NCI-H1105 (cell line): ENCODE measurements around the gene MAST4.

Source experiments
- DNase-seq: peaks from one replicate; lab custom pipeline; 2025; lab: John Stamatoyannopoulos, UW

Gene MAST4

GRCh38 chr5:67190410-67190809, 594.2 kb downstream of the MAST4 start:
- no peak for DNase-seq

DNA sequence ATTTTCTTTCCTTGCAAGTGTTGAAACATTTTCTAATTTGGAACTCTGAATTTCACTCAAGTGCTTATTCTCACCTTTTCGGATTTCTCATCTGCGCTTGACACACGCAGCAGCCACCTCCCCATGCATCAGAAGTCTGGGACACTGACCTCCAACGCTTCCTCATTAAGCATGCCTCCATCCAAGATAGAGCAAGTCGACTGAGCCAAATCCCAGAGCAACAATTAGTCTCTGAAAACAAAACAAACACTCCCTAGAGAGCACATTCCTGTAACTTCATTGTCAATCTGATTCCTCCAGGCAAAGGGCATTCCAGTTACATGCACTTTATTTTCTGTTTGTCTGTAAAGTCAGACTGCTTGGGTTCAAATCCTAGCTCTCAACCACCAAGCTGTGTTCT, 594.7 kb downstream of the MAST4 start:
- no peak for DNase-seq

DNA sequence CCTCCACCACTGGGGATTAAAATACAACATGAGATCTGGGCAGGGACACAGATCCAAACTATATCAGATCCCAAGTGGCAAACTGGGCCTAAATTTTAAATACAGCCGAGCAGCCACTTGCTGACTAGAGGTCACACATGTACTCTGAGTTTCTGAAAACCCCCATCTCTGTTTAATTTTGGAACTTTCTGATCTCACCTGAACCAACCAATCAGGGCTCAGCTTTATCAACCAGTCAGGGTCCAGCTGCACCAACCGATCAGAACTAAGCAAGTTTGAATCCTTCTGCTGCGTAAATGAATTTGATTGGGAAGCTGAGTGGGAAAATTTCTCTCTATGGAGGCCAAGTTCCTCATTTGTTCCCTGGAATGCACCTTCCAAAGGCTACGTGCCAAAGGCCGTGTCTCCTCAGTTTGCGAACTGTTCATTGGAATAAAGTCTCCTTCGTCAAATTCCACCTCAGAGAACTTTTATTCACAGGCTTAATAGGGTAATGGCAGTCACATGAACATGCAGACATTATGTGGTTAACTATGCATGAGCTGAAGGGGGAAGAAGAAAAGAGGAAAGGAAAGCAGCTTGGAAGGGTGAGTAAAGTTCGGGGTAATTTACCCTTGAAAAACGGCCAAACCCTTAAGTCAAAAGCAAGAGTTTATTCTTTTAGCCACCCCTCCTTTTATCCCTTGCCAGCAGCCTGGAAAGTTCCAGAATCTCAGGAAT, 596.7 kb downstream of the MAST4 start:
- DNase-seq = no peak

DNA sequence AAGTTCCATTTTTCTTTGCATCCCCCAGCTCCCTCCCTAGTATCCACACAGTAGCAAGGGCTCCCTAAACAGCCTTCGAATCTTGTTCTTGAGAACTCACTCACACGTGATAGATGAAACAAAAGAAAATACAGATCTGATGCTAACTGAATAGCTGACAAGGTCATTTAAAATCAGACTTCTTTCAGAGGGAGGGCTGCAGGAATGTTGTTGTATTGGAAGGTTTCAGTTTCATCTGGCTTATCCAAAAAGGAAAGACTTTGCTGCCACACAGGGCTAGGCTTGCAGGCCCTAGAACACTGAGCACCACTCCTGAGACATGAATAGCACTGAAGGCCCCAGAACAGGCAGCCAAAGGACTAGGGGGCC, 597.2 kb downstream of the MAST4 start:
- no peak for DNase-seq

GRCh38 chr5:67194166-67194565, 598.0 kb downstream of the MAST4 start:
- no peak for DNase-seq

DNA sequence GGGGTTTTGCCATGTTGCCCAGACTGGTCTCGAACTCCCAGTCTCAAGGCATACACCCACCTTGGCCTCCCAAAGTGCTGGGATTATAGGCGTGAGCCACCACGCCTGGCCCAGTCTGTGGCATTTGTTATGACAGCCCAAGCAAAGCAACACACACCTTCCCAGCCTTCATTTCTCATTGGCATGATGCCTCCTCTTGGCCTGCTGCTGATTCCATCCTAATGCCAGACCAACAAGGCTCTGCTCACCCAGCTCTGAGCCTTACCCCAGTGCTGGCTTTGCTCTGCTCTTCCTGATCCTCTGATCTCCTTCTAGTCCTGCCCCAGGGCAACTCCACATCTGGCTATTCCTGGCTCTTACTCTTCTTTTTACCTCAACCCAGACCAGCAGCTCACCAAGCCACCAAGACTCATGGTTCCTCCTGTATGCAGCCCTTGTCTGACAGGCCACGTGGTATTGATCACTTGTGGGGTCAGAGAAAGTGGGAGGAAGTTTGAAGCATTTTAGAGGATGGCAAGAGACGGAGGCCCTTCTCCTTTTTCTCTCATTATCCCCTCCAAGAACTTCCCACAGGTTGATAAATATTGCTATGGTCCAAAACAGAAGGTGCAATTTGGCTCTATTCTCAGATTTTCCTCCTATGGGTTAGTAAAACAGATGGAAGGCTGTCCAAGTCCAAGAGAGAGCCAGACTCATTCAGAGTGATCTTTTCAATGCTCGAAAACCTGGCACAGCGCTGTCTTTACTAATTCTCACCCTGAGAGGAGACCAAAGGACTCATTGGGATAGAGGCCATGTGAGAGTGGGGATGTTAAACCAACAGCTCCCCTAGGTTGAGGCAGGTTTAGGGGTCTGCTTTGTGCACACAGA, 599.4 kb downstream of the MAST4 start:
- no peak for DNase-seq

DNA sequence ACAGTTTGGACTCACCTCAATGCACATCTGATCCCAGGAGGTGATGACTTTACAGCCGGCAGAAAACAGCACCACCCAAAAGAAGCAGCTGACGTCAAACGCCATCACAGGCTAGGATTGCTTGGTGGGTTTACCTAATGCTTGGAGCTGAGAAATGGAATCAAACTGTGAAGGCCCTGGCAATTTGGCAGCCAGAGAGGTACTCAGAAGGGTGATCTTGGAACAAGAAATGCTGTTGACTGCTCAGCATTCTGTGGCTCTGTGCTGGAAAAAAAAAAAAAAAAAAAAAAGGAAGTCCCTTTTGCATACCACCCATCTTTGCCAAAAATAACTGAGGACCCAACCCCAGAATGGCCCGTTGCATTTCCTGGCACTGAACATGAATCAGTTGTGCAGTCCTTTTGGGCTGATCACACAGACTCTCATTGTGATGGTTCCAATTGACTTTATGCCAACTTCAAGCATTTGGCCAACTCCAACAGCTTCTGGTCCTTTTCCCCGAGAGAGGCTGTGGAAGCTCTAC, 600.4 kb downstream of the MAST4 start, which contains the start of gene CD180:
CD180 (minus strand) TSS at position 263 of the 523 bp plus-strand sequence; CDS start at position 105, 158 bp downstream.
- DNase-seq = no peak

GRCh38 chr5:67197536-67197935, 601.3 kb downstream of the MAST4 start:
- DNase-seq = no peak

DNA sequence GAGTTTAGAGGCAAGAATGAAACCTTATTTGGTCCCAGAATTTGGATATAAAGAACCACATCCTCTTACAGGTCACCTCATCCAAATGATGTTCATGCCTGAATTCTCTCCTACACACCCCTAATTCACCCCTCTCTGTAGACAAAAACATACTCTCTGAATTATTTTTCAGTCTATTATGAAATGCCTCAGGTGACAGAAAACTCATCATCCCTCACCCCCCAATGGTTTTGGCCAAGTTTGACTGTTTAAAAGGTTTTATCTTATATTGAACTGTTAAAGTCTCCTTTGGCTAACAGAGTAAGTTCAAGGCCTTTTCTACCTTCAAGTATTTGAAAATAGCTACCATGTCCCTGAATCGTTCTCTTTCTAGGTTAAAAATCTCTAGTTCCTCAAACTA, 602.7 kb downstream of the MAST4 start:
- no peak for DNase-seq

DNA sequence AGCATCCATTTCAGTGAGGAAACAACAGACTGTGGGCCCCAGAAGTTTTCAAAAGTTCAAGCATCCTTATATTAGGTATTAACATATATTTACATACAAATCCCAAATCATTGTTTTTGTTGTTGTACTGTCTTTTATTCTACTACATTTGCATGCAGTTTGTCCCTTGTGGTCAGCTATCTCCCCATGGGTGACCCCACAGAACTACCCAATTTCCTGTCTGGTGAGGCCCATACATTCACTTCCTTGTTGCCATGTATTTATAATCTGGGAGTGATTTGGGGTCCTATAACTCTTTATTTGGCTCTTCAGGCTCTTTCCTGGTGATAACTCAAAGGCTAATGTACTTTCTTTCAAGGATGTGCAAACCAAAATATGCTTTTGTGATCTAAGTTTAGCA, 603.7 kb downstream of the MAST4 start:
- DNase-seq = no peak

GRCh38 chr5:67200809-67201562, 604.8 kb downstream of the MAST4 start:
- no peak for DNase-seq

DNA sequence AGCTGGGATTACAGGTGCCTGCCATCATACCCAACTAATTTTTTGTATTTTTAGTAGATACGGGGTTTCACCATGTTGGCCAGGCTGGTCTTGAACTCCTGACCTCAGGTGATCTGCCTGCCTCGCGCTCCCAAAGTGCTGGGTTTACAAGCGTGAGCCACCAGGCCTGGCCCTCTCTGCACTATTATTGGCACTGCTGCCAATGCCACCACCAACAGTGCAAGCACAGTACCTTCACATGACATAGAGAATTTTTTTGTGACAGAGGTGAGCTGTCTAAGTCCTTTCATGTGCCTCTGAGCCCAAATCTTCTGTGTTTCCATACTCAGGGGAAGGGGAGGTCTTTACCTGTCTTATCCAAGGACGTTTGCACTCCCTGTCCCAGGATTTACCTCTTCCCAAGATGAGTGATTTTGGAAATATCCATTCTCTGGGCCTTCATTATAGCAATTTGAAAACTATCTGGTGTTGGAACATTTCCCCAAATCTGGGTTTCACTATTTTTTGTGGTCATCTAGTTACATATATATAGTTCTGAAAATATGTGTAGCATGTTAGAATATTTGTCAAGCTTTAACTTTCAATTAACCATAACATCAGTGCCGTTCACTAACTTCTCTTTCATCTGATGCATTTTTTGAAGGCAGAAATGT, 605.8 kb downstream of the MAST4 start:
- DNase-seq = no peak

DNA sequence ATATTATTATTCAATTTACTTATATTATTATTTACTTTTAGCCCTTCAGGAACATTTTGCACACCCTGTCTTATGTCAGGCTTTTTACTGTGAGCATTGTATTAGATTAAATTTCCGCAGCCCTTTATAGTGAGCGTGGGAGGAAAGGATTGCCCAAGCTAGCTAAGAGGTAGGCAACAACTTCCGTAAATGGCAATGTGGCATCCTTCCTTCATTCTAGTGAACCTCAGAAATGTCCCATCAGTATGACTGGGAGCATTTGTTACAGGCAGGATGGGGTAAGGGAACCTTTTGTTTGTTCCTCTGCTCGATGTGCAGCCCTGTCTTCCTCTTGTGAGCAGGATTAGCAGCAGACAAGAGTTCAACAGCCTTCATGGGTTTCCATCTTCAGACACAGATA, 606.6 kb downstream of the MAST4 start:
- no peak for DNase-seq

GRCh38 chr5:67203701-67204074, 607.5 kb downstream of the MAST4 start:
- no peak for DNase-seq

- DNase-seq = no peak
Observed at GRCh38 chr5:67204821-67205220, 608.6 kb downstream of the MAST4 start.

GRCh38 chr5:67205981-67206380, 609.8 kb downstream of the MAST4 start:
- DNase-seq = no peak

DNA sequence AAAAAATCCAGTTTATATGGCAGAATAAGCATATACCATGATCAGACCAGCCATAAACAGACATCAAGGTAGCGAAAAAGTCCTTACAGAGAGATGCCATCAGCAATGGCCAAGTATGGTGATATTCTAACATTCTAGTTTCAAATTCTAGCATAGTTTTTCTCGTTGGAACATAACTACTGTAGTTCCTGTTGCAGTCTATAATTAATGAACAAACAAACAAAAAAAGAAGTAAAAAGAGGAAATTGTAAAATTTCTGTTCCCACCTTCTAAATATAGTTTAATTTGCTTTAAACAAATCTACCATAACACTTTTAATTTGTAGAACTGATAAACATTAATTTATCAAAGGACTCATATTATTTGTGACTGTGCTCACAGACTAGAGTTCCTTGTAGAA, 610.3 kb downstream of the MAST4 start:
- DNase-seq = no peak

- DNase-seq = no peak
Observed at GRCh38 chr5:67206929-67207328, 610.7 kb downstream of the MAST4 start.

DNA sequence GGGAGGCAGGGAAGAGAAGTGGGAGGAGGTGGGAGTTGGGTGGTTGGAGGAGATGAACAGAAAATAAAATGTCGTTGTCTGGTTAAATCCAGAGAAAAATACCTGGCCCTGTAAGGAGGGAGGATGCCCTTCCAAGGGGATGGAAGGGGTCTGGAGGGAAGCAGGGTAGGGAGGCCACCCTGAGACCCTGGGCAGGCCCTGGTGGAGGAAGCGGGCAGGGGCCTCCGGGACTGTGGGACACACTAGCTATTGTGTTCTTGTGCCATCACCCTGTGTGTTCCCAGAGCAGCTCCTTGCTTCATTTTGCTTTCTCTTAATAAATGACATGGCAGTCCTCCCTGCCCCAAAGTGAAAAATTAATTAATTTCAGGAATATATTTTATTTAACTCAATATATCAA, 612.2 kb downstream of the MAST4 start:
- no peak for DNase-seq

- peak; percentile 29 for DNase-seq
Observed at GRCh38 chr5:67209141-67209771, 613.1 kb downstream of the MAST4 start.

DNA sequence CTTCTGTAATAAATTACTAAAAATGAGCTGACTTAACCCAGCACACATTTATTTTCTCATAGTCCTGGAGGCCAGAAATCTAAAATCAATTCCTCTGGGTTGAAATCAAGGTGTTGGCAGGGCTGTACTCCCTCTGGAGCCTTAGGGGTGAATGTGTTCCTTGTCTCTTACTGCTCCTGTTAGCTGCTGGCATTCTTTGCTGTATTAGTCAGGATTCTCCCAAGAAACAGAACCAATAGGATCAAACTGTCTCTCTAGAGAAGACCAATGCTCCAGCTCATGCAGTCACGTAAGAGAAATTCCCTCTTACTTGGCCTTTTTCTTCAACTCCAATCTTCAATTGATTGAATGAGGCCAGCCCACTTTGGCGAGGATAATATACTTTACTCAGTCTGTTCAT, 615.7 kb downstream of the MAST4 start:
- DNase-seq = no peak
